Measurements from ENCODE around the gene BICDL1.

BICDL1 gene

DNA sequence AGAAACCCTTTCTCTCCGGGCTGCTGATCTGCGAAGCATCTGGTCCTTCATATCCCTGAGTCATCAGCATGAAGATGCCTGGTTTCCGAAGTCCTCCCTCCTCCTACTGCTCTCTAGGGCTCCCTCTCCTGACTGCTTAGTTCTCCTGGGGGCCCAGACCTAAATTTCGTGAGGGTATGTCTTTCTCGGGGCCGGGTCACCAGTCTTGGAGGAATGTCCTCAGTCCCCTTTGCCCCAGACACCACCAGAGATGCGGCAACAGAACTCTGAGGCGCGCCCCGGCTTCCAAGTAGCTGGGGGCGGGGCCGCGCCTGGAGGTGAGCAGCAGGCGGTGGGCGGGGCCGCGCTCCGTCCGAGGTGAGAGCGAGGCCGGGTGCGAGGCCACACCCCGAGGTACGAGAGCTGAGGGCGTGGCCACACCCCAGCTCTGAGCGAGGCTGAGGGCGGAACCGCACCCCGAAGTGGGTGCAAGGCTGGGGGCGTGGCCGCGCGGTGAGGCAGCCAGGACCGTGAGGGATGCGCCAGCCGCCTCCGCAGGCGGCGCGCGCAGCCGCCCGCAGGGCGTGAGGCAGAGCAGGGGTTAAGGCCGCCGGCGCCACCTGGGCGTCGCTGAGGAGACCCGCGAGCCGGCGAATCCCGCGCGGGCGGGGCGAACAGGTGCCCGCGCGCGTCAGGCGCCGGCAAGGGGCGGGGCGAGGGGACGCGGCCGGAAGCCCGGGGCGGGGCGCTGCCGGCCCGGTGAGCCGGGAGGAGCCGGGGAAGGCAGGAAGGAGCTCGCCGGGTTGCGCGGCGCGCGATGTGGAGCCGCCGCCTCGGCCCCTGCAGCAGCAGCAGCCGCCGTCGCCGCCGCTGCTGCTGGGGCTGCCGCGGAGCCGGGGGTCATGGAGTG, at the start of gene BICDL1:
Gene BICDL1, plus strand, starts transcription at position 765 of the 889 bp plus-strand sequence. CDS start 633 bp downstream, outside the sequence.
- H3K27me3 ChIP-seq (ENCODE audit: control insufficient read depth, insufficient read depth, low read length), result peaks cover 16% of the 10 kb centered on the region
- peak within 1 kb of the TSS; percentile 26 for H3K9ac ChIP-seq (ENCODE audit: low read depth, low read length)
- H3K36me3 ChIP-seq (ENCODE audit: control insufficient read depth, insufficient read depth, low read length), result no peaks in the 10 kb centered on the region
- H3K4me3 ChIP-seq (ENCODE audit: low read depth, low read length), result peak within 1 kb of the TSS; percentile 68
- H3K9me3 ChIP-seq (ENCODE audit: control insufficient read depth, insufficient read depth, low read length), result no peaks in the 10 kb centered on the region
- H3K4me1 ChIP-seq (ENCODE audit: control insufficient read depth, insufficient read depth, low read length), result peaks cover 14% of the 10 kb centered on the region

GRCh38 chr12:119940897-119941296, 48.1 kb upstream of the BICDL1 start:
- no peaks in the 10 kb centered on the region for H3K27me3 ChIP-seq (ENCODE audit: control insufficient read depth, insufficient read depth, low read length)
- H3K9me3 ChIP-seq (ENCODE audit: control insufficient read depth, insufficient read depth, low read length), result no peaks in the 10 kb centered on the region
- H3K36me3 ChIP-seq (ENCODE audit: control insufficient read depth, insufficient read depth, low read length), result no peaks in the 10 kb centered on the region
- H3K9ac ChIP-seq (ENCODE audit: low read depth, low read length), result no peak overlapping the region
- H3K4me3 ChIP-seq (ENCODE audit: low read depth, low read length), result no peak overlapping the region
- H3K4me1 ChIP-seq (ENCODE audit: control insufficient read depth, insufficient read depth, low read length), result peaks cover 4% of the 10 kb centered on the region

DNA sequence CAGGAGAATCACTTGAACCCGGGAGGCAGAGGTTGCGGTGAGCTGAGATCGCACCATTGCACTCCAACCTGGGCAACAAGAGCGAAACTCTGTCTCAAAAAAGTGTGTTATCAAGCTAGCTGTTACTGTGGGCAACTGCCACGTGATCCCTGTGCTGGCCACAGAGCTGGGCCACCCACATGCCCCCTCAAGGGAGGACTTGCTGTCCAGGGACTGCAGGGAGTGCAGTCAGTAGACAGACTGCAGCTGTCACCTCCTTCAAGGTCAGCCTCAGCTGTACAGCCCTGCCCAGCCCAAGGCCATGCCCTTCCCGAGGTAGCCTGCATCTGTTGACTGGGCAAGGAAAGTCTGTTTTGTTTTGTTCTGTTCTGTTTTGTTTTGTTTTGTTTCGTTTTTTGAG, 46.6 kb upstream of the BICDL1 start:
- Histone ChIP-seq H3K27me3 (ENCODE audit: control insufficient read depth, insufficient read depth, low read length) (no peaks in the 10 kb centered on the region), H3K36me3 (ENCODE audit: control insufficient read depth, insufficient read depth, low read length) (no peaks in the 10 kb centered on the region), H3K4me3 (ENCODE audit: low read depth, low read length) (no peak overlapping the region), H3K9ac (ENCODE audit: low read depth, low read length) (no peak overlapping the region), H3K4me1 (ENCODE audit: control insufficient read depth, insufficient read depth, low read length) (peaks cover 4% of the 10 kb centered on the region), H3K9me3 (ENCODE audit: control insufficient read depth, insufficient read depth, low read length) (no peaks in the 10 kb centered on the region)

GRCh38 chr12:119946213-119946612, 42.8 kb upstream of the BICDL1 start:
- no peaks in the 10 kb centered on the region for H3K36me3 ChIP-seq (ENCODE audit: control insufficient read depth, insufficient read depth, low read length)
- no peak overlapping the region for H3K9ac ChIP-seq (ENCODE audit: low read depth, low read length)
- H3K9me3 ChIP-seq (ENCODE audit: control insufficient read depth, insufficient read depth, low read length), result no peaks in the 10 kb centered on the region
- H3K27me3 ChIP-seq (ENCODE audit: control insufficient read depth, insufficient read depth, low read length), result no peaks in the 10 kb centered on the region
- no peak overlapping the region for H3K4me3 ChIP-seq (ENCODE audit: low read depth, low read length)
- no peaks in the 10 kb centered on the region for H3K4me1 ChIP-seq (ENCODE audit: control insufficient read depth, insufficient read depth, low read length)

GRCh38 chr12:119949145-119949544, 39.9 kb upstream of the BICDL1 start:
- H3K4me3 ChIP-seq (ENCODE audit: low read depth, low read length), result no peak overlapping the region
- no peaks in the 10 kb centered on the region for H3K27me3 ChIP-seq (ENCODE audit: control insufficient read depth, insufficient read depth, low read length)
- H3K4me1 ChIP-seq (ENCODE audit: control insufficient read depth, insufficient read depth, low read length), result no peaks in the 10 kb centered on the region
- H3K9me3 ChIP-seq (ENCODE audit: control insufficient read depth, insufficient read depth, low read length), result no peaks in the 10 kb centered on the region
- no peaks in the 10 kb centered on the region for H3K36me3 ChIP-seq (ENCODE audit: control insufficient read depth, insufficient read depth, low read length)
- no peak overlapping the region for H3K9ac ChIP-seq (ENCODE audit: low read depth, low read length)

- no peaks in the 10 kb centered on the region for H3K36me3 ChIP-seq (ENCODE audit: control insufficient read depth, insufficient read depth, low read length)
These were observed 39.4 kb upstream of the BICDL1 start for GRCh38 chr12:119949594-119949993.

GRCh38 chr12:119956047-119956446, 33.0 kb upstream of the BICDL1 start:
- Histone ChIP-seq H3K27me3 (ENCODE audit: control insufficient read depth, insufficient read depth, low read length) (no peaks in the 10 kb centered on the region), H3K36me3 (ENCODE audit: control insufficient read depth, insufficient read depth, low read length) (no peaks in the 10 kb centered on the region)

More at GRCh38 chr12:119949594-119949993, 39.4 kb upstream of the BICDL1 start:
- Histone ChIP-seq H3K4me3 (ENCODE audit: low read depth, low read length) (no peak overlapping the region), H3K9me3 (ENCODE audit: control insufficient read depth, insufficient read depth, low read length) (no peaks in the 10 kb centered on the region), H3K9ac (ENCODE audit: low read depth, low read length) (no peak overlapping the region), H3K27me3 (ENCODE audit: control insufficient read depth, insufficient read depth, low read length) (no peaks in the 10 kb centered on the region), H3K4me1 (ENCODE audit: control insufficient read depth, insufficient read depth, low read length) (no peaks in the 10 kb centered on the region)

DNA sequence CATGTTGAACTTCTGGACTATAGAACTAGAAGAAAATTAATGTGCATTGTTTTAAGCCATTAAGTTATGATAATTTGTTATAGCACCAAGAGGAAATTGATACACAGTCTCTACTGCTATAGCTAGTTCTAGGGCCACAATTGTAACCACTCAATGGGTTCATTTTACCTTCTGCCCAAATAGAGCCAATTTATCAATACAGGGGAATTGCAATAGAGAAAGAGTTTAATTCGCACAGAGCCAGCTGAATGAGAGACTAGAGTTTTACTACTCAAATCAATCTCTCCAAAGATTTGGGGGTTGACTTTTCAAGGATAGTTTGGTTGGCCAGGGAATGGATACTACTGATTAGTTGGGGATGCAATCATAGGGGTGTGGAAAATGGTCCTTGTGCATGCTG, 31.9 kb upstream of the BICDL1 start:
- Histone ChIP-seq H3K27me3 (ENCODE audit: control insufficient read depth, insufficient read depth, low read length) (no peaks in the 10 kb centered on the region), H3K4me3 (ENCODE audit: low read depth, low read length) (no peak overlapping the region), H3K36me3 (ENCODE audit: control insufficient read depth, insufficient read depth, low read length) (no peaks in the 10 kb centered on the region), H3K4me1 (ENCODE audit: control insufficient read depth, insufficient read depth, low read length) (no peaks in the 10 kb centered on the region), H3K9me3 (ENCODE audit: control insufficient read depth, insufficient read depth, low read length) (no peaks in the 10 kb centered on the region), H3K9ac (ENCODE audit: low read depth, low read length) (no peak overlapping the region)

More at GRCh38 chr12:119956047-119956446, 33.0 kb upstream of the BICDL1 start:
- Histone ChIP-seq H3K4me1 (ENCODE audit: control insufficient read depth, insufficient read depth, low read length) (no peaks in the 10 kb centered on the region), H3K9me3 (ENCODE audit: control insufficient read depth, insufficient read depth, low read length) (no peaks in the 10 kb centered on the region), H3K9ac (ENCODE audit: low read depth, low read length) (no peak overlapping the region), H3K4me3 (ENCODE audit: low read depth, low read length) (no peak overlapping the region)

DNA sequence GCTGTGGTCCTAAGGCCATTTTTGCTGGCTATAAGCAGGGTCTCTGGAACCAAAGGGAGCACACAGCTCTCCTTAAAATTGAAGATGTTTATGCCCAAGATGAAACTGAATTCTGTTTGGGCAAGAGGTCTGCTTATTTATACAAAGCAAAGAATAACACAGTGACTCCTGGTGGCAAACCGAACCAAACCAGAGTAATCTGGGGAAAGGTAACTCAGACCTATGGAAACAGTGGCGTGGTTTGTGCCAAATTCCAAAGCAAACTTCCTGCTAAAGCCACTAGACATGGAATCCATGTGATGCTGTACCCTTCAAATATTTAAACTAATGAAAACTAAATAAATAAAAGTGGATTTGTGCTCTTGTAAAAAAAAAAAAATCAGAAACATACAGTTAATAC, 29.6 kb upstream of the BICDL1 start:
- Histone ChIP-seq H3K9ac (ENCODE audit: low read depth, low read length) (no peak overlapping the region), H3K27me3 (ENCODE audit: control insufficient read depth, insufficient read depth, low read length) (no peaks in the 10 kb centered on the region), H3K9me3 (ENCODE audit: control insufficient read depth, insufficient read depth, low read length) (no peaks in the 10 kb centered on the region), H3K36me3 (ENCODE audit: control insufficient read depth, insufficient read depth, low read length) (no peaks in the 10 kb centered on the region), H3K4me3 (ENCODE audit: low read depth, low read length) (no peak overlapping the region), H3K4me1 (ENCODE audit: control insufficient read depth, insufficient read depth, low read length) (no peaks in the 10 kb centered on the region)

DNA sequence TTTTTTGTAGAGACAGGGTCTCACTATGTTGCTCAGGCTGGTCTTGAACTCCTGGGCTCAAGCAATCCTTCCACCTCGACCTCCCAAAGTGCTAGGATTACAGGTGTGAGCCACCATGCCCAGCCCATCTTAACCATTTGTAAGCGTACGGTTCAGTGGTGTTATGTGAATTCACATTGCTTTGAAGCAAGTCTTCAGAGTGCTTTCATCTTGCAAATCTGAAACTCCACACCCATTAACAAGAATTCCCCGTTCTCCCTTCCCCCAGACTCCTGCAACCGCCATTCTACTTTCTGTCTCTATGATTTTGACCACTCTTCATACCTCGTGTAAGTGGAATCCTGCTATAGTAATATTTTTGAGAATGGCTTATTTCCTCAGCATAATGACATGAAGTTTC, 24.9 kb upstream of the BICDL1 start:
- Histone ChIP-seq H3K4me1 (ENCODE audit: control insufficient read depth, insufficient read depth, low read length) (no peaks in the 10 kb centered on the region), H3K4me3 (ENCODE audit: low read depth, low read length) (no peak overlapping the region)

GRCh38 chr12:119964929-119965328, 24.1 kb upstream of the BICDL1 start:
- H3K36me3 ChIP-seq (ENCODE audit: control insufficient read depth, insufficient read depth, low read length), result no peaks in the 10 kb centered on the region
- H3K9ac ChIP-seq (ENCODE audit: low read depth, low read length), result no peak overlapping the region
- H3K9me3 ChIP-seq (ENCODE audit: control insufficient read depth, insufficient read depth, low read length), result no peaks in the 10 kb centered on the region
- H3K4me1 ChIP-seq (ENCODE audit: control insufficient read depth, insufficient read depth, low read length), result no peaks in the 10 kb centered on the region
- H3K27me3 ChIP-seq (ENCODE audit: control insufficient read depth, insufficient read depth, low read length), result no peaks in the 10 kb centered on the region
- no peak overlapping the region for H3K4me3 ChIP-seq (ENCODE audit: low read depth, low read length)

More for the DNA sequence above, 24.9 kb upstream of the BICDL1 start:
- Histone ChIP-seq H3K9me3 (ENCODE audit: control insufficient read depth, insufficient read depth, low read length) (no peaks in the 10 kb centered on the region), H3K9ac (ENCODE audit: low read depth, low read length) (no peak overlapping the region), H3K27me3 (ENCODE audit: control insufficient read depth, insufficient read depth, low read length) (no peaks in the 10 kb centered on the region), H3K36me3 (ENCODE audit: control insufficient read depth, insufficient read depth, low read length) (no peaks in the 10 kb centered on the region)

GRCh38 chr12:119980242-119980641, 8.8 kb upstream of the BICDL1 start:
- H3K36me3 ChIP-seq (ENCODE audit: control insufficient read depth, insufficient read depth, low read length), result no peaks in the 10 kb centered on the region
- H3K27me3 ChIP-seq (ENCODE audit: control insufficient read depth, insufficient read depth, low read length), result no peaks in the 10 kb centered on the region

More at GRCh38 chr12:119980242-119980641, 8.8 kb upstream of the BICDL1 start:
- Histone ChIP-seq H3K9ac (ENCODE audit: low read depth, low read length) (no peak overlapping the region), H3K4me3 (ENCODE audit: low read depth, low read length) (no peak overlapping the region), H3K9me3 (ENCODE audit: control insufficient read depth, insufficient read depth, low read length) (no peaks in the 10 kb centered on the region), H3K4me1 (ENCODE audit: control insufficient read depth, insufficient read depth, low read length) (no peaks in the 10 kb centered on the region)
